GM21529 (cell line): Measurements from ENCODE around the gene TMEM259.

ENCODE experiments used
- ATAC-seq: cut with Tn5 transposase; IDR thresholded peaks from one replicate; pipeline ENCODE4 v1.9.1; 2021; ENCODE audit not compliant: unreplicated experiment

The TMEM259 gene

GRCh38 chr19:964116-964520, 56.8 kb downstream of the TMEM259 start:
- no peak for ATAC-seq

GRCh38 chr19:963486-963951, 57.4 kb downstream of the TMEM259 start:
- no peak for ATAC-seq

- no peak for ATAC-seq
Observed at GRCh38 chr19:962683-963400, 58.1 kb downstream of the TMEM259 start.

- ATAC-seq: no peak
Observed at GRCh38 chr19:961866-962620, 58.9 kb downstream of the TMEM259 start.

GRCh38 chr19:960601-960938, 60.4 kb downstream of the TMEM259 start:
- ATAC-seq: no peak

- no peak for ATAC-seq
Observed at GRCh38 chr19:960020-960419, 60.9 kb downstream of the TMEM259 start.
